SW 1271 (cell line): ENCODE results near the gene SNF8.

Experiments used
- DNase-seq, 2 experiments: peaks; one replicate each; lab custom pipeline; 2025; lab: John Stamatoyannopoulos, UW

Gene SNF8

GRCh38 chr17:48883171-48883570, 61.5 kb downstream of the SNF8 start:
- DNase-seq = no peak

DNA sequence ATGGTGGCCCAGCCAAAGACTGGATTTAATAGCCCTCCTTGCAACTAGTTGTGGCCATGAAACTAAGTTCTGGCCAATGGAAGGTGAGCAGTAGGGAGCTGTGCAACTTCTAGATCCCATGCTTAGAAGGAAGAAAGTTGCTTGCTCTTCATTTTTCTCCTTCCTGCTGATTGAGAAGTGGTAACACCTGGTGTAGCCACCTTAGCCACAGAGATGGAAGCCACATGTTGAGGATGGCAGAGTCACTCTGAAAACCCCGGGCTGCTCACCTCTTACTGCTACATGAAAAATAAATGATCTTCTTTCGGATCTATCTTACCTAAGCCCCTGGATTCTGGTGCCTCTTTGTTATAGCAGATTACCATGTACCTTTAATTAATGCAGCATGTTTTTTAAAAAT, 62.4 kb downstream of the SNF8 start:
- DNase-seq = no peak
